ENCODE measurements around the gene CARD11.

GRCh38 chr7:2866601-2867000 is 177.1 kb downstream of the CARD11 start:
- no peak for TF ChIP-seq CTCF (IDR thresholded peaks at IDR 0.05)
- no peak for TF ChIP-seq POLR2A (IDR thresholded peaks at IDR 0.05)
